PC-3 (cell line): ENCODE measurements around the gene SRD5A2.

Experiments used
- CTCF ChIP-seq: fragments of 300-600 bp; sonication (generic); conservative IDR thresholded peaks from 2 replicates; pipeline ENCODE4 v1.5.1; 2017; ENCODE audit warnings: antibody characterized with exemption, low read depth, mild to moderate bottlenecking, low read length
- EZH2 ChIP-seq: fragments of 300-600 bp; sonication (generic); IDR thresholded peaks from one replicate; pipeline ENCODE4 v1.6.1; 2017; ENCODE audit warnings: antibody characterized with exemption, mild to moderate bottlenecking, low read length; ENCODE audit not compliant: unreplicated experiment
- EZH2phosphoT487 ChIP-seq: fragments of 300-600 bp; sonication (generic); IDR thresholded peaks from 2 replicates; pipeline ENCODE4 v1.6.1; 2018; ENCODE audit warnings: mild to moderate bottlenecking, antibody characterized with exemption, low read length, borderline replicate concordance

- no peak for TF ChIP-seq EZH2
- no peak for TF ChIP-seq CTCF
- no peak for TF ChIP-seq EZH2phosphoT487
These were observed 76.4 kb downstream of the SRD5A2 start for GRCh38 chr2:31504311-31504710.
